ENCODE data around the gene MYO9A.

Gene MYO9A

DNA sequence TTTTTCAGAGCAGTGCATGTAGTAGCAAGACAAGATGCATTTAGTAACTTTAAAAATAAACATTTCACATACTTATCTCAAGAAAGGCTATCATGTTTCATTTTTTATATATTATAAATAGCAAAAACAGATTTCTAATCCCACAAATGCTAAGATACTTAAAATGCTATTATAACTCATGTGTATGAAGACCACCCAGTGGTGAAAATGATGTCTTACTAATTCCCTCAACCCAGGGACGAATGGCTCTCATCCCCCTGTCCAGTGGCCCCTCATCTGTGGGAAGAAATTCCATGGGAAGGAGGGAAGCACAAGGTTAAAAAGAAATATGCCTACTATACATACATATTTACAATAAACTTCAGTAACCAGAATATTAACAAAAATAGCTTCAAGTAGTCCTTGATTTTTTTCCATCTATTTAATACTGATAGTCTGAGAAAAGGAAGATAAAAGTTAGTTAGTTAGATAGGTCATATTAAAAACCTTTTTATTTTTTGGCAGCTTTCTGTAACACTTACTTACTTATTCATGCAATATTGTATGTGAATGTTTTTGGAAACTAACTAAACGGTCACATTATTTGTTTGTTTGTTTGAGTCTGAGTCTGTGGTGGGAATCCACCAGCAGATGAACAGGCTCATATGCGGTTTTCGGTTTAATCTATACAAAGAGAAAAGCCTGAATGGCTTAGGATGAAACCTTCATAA lies 292.8 kb downstream of the MYO9A start:
- in situ Hi-C loops (cut with MboI; ENCODE audit: low pct_unique_long_range_greater_than_20kb, low sequenced_read_pairs) = no loop called here
- DNase-seq = no peak

DNA sequence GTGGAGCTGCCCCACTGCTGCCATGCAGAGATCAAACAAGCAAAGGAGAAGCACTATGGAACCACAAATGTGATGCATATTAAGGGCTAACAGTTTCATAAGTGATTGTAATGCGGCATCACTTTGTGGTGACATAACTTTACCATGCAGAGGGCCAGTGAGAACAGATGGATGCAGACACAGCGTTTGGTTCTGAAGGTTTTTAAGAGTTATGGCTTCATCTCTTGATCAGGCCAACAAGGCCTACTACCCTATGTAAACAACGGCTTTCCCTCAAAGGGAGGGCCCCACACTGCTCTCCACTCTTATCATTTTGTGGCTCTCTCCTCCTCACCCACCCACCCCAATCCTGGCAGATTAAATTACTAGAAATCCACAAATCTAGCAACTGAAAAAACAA lies 294.1 kb downstream of the MYO9A start:
- in situ Hi-C loops (cut with MboI; ENCODE audit: low pct_unique_long_range_greater_than_20kb, low sequenced_read_pairs) = no loop called here
- DNase-seq = no peak

DNA sequence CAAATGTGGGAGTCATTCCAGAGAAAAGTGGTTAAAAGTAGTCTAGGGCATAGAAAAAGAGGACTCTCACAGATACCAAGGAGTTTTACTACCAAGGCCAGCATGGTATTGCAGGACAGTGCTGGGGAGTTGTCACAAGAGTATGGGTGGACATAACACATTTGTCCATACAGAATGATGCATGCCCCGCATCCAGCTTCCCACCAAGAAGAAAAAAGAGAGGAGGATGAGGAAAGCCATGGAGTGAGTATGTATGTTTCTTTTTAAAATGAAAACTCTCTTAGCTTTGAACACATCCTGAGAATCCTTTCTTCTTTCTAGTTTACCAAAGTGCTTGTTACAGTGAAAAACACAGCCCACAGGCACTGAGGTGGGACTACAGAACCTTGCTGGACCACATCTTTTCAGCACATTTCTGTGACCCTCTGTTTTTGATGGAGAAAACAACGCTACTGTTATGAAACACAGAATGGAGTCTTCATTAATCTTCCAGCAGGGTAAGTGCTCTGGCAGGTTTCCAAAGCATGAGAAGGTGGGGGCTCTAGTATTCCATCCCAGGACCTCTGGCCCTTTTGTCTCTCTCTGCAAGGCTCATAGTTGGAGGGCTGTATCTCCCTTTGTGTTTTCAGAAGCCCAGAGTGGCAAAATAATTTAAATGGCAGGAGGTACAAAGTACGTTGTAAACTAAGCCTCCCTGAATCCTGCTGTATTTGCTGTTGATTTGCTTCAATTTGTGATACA lies 294.9 kb downstream of the MYO9A start:
- DNase-seq = no peak
- in situ Hi-C loops (cut with MboI; ENCODE audit: low pct_unique_long_range_greater_than_20kb, low sequenced_read_pairs) = no loop called here

DNA sequence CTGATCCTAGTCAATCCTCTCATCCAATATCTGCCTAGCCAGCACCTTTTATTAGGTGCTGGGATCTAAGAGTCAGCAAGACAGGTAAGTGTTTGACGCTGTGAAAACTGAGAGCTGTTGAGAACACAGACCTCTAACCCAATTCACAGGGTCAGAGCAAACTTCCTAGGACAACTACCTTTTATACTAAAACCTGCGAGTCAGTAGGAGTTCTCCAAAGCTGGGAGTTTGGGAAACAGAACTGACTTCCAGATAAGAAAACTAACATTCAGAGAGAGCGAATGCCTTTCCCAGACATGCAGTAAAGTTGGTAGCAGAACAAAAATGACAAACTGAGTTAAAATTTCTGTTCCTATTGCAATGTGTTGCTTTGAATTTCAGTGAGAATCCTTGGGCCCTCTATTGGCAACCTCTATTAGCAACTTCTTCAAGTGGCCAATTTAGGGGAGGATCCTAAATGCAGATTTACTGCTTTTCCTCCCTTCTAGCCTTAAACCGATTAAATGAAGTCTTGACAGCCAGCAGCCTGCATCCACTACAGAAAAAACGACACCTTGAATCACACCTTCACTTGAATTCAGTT lies 296.3 kb downstream of the MYO9A start:
- DNase-seq = no peak
- in situ Hi-C loops (cut with MboI; ENCODE audit: low pct_unique_long_range_greater_than_20kb, low sequenced_read_pairs) = no loop called here

DNA sequence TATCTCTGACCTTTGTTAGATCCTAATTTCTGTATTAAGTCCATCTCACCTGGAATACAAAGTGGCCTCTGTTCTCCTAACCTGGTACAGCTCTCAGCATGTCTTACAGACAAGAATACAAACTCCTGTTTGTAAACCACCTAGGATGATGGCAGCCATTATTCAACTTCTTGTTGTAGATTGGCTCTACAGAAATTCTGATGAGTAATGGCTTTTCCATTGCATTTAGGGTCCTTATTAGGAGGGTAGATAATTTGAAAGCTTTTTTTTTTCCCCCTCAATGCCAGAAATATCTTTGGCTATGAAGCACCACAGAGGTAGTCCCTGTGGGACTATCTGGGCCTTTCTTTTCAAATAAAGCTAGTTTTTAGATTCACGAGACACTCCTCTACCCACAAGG lies 297.8 kb downstream of the MYO9A start:
- in situ Hi-C loops (cut with MboI; ENCODE audit: low pct_unique_long_range_greater_than_20kb, low sequenced_read_pairs) = no loop called here
- DNase-seq = no peak

DNA sequence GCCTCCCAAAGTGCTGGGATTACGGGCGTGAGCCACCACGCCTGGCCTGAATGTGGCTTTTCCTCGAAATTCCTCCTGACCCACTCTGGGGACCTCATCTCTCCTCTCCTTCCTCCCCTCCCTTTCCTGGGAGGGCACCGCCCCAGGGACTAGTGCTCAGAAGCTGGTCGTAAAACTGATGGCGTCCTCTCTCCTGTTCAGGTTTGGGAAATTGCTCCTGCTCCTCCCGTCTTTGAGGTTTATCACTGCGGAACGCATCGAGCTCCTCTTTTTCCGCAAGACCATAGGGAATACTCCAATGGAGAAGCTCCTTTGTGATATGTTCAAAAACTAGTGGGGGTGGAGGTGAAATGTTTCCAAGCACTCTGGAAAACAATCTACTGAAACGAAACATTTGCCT lies 300.6 kb downstream of the MYO9A start:
- in situ Hi-C loops (cut with MboI; ENCODE audit: low pct_unique_long_range_greater_than_20kb, low sequenced_read_pairs) = no loop called here
- no peak for DNase-seq

DNA sequence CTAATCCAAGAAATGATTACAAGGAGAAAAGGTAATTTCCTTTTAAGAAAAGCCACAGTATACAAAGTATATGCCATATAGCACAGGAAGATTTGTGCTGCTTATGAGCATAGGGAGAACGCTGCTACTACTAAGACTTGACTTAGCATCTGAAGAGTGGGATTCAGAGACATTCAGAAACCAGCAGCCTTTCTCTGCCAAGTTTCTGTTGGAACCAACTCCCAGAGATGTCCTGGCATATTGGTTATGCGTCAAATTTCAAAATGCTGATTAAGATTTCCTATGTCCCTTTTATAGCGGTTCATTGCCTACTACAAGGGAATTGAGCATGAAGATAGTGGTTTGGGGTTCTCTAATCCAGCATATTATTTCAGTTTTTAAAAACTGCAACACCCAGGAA lies 302.6 kb downstream of the MYO9A start:
- in situ Hi-C loops (cut with MboI; ENCODE audit: low pct_unique_long_range_greater_than_20kb, low sequenced_read_pairs) = no loop called here
- DNase-seq = no peak

DNA sequence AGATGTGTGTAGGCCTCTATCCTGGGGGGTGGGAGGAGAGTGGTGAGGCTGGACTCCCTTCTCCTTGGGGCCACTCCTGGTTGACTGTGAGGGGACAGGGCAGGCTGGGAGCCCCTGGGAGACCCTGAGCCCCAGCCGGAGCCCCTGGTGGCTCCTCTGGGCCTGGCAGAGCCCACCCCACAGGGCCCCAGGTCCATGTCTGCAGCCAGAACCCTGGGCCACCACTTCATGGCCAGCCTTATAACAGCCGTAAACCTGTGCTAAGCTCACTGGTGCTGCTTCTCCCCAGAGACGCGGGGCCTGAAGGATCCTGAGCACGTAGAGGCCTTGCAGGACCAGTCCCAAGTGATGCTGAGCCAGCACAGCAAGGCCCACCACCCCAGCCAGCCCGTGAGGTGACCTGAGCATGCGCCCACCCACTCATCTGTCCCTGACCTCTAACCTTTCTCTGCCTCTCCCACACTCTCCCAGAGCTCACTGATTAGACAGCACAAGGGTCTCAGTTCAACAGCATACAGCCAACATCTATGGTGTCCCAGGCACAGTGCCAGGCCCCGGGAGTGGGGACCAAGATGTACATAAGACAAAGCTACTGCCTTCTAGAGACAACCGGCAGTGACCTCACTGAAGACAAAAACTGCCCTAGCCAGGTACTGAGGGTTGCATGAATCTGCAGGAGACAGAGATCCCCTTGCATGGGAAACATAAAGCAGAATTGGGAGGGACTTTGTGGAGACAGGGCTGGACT lies 304.1 kb downstream of the MYO9A start:
- in situ Hi-C loops (cut with MboI; ENCODE audit: low pct_unique_long_range_greater_than_20kb, low sequenced_read_pairs) = no loop called here
- DNase-seq = no peak

DNA sequence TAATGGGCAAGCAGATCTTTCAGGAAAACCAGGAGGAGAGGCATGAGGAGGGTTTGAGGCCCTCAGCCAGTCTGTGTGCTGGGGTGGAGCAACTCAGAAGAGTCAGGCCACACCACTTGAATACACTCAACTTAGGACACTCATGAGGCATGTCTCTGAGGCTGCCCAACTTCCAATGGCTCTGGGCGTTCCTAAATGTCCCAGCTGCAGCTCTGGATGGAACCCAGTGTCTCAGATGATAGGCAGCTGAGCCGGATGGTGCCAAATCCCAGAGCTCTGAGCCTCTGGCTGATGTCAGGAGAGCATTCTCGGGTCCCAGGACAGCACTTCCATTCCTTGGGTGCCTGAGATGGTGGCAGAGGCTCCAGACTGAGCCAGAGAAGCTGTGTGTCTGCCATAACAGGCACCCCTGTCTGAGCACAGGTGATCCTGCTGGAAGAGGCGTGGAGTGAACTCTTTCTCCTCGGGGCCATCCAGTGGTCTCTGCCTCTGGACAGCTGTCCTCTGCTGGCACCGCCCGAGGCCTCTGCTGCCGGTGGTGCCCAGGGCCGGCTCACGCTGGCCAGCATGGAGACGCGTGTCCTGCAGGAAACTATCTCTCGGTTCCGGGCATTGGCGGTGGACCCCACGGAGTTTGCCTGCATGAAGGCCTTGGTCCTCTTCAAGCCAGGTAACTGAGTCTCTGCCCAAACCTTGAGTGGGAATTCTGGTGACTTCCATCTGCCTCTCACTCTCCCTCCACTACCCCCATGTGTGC lies 304.8 kb downstream of the MYO9A start:
- DNase-seq = no peak
- in situ Hi-C loops (cut with MboI; ENCODE audit: low pct_unique_long_range_greater_than_20kb, low sequenced_read_pairs) = no loop called here

DNA sequence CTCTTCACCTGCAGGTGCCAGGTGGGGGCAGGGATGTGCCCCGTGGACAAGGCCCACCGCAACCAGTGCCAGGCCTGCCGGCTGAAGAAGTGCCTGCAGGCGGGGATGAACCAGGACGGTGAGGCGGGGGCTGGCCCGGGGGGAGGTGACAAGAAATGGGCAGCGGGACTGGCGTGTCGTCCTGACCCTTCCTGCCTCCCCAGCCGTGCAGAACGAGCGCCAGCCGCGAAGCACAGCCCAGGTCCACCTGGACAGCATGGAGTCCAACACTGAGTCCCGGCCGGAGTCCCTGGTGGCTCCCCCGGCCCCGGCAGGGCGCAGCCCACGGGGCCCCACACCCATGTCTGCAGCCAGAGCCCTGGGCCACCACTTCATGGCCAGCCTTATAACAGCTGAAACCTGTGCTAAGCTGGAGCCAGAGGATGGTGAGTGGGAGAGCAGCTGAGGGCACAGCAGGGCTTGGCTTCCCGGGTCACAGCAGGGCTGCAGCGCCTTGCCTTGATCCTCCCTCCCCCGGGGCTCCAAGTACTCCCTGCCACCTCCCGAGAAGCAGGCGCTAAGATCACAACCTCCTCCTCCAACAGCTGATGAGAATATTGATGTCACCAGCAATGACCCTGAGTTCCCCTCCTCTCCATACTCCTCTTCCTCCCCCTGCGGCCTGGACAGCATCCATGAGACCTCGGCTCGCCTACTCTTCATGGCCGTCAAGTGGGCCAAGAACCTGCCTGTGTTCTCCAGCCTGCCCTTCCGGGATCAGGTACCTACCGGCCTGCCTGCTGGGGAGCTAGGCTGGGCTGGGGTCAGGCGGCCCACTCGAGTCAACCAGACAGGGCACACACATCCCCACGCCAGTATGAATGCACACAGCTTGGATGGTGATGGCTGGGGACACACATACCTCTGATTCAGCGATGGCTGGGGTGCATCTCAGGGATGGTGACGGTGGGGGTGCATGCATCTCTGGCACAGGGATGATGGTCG lies 305.9 kb downstream of the MYO9A start:
- no peak for DNase-seq
- in situ Hi-C loops (cut with MboI; ENCODE audit: low pct_unique_long_range_greater_than_20kb, low sequenced_read_pairs) = no loop called here

DNA sequence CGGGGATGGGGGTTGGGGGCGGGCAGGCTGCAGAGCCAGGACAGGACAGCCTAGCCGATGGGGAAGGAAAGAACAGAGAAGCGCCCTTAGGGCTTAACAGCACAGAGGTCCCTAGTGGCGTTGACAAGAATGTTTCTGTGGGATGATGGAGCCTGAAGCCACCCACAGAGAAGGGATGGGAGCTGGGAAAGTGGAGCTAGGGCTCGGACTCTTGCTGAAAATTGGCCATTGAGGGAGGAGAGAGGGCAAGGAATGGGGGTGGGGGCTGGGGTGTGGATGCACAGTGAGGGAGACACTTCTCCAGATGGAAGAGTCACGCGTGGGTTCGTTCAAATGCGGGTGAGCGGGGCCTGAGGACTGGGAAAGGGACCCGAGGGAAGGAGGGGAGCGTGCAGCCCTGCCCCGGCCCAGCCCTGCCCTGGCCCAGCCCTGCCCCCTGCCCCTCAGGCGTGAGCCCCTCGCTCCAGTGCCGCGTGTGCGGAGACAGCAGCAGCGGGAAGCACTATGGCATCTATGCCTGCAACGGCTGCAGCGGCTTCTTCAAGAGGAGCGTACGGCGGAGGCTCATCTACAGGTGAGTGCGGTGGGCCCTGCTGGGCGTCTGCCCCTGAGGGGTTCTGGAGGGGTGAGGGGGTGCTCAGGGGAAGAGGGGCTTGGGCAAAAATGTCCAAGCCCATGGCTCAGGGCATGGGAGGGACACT lies 306.8 kb downstream of the MYO9A start:
- no peak for DNase-seq
- in situ Hi-C loops (cut with MboI; ENCODE audit: low pct_unique_long_range_greater_than_20kb, low sequenced_read_pairs) = no loop called here

DNA sequence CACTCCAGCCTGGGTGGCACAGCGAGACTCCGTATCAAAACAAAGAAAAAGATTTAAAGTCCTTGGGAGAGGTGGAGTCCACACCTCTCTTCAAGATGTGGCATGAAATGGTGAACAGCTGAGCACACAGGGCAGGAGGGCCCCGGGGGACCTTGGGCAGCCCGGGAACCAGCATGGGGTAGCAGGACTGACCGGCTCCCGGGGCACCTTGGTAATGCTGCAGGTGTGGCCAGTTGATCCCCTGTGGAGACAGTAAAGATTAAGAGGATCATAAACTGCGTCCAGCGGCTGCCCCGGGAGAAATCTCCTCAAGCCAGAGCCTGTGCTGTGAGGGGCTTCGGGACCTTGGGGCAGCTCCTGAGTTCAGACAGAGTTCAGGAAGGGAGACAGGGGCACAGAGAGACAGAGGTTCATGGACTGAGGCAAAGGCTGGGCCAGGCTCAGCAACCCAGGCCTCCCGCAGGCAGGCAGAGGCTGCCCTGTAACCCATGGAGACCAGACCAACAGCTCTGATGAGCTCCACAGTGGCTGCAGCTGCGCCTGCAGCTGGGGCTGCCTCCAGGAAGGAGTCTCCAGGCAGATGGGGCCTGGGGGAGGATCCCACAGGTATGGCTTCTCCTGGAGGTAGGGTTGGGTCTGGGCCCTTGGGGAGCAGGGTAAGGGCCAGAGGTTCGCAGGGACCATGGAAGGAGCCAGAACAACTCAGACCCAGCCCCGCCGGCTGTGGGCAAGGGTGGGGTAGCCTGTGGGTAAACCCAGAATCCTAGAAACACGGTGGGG lies 307.5 kb downstream of the MYO9A start, which contains the start of gene NR2E3:
TSS of gene NR2E3 (plus strand) at position 299 of the 780 bp plus-strand sequence. CDS start at position 489, 190 bp downstream.
- in situ Hi-C loops (cut with MboI; ENCODE audit: low pct_unique_long_range_greater_than_20kb, low sequenced_read_pairs) = no loop called here
- DNase-seq = no peak

DNA sequence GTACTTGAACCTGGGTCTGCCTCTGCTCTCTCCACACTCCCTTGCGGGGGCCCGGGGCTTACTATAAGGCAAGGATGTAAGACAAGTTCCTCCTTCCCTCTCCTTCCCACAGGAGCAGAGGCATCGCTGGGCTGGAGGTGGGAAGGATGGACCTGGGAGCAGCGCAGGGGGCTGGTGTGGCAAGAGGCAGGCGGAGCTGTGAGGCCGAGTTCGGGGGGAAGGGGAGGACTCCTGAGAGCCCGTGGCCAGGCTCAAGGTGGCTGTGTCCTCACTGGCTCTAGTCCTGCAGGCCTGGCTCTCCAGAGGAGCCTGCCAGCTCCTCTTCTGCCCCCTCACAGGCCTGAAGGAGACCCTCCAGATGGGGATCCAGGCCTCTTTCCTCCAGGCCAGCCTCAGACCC lies 308.6 kb downstream of the MYO9A start:
- DNase-seq = no peak
- in situ Hi-C loops (cut with MboI; ENCODE audit: low pct_unique_long_range_greater_than_20kb, low sequenced_read_pairs) = loop anchor here (10.0 kb wide), 1 partner anchor 345 kb away; no protein-coding TSS in a partner anchor

DNA sequence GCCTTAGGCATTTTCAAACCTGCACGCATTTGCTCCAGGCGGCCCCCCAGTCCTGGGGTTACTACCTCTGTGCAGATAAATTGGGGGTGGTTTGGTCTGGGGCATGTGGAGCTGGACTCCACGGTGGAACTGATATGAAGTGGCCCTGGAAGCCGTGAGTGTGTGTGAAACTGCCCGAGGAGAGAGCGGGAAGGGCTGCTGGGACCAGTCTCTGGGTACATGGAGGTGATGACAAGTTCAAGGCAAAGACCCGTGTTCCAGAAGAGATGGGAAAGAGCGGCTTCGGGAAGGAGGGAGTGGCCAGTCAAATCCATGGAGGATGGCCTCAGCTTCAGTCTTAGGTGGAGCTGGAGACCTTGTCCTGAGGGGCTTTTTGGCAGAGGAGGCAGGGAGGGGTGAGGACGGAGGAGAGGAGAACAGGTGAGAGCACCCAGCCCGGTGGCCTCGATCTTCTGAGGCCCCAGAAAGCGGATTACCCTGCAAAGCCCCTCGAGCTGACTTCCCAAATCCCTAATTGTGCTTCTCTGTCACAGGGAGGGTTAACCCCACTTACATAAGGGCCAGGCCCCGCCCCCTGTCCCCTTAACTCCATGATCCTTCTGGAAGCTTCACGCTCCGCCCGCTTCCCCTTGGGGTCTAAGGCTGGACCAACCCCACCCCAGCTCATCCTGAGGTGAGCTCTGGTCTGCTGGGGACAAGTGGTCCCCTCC lies 309.5 kb downstream of the MYO9A start:
- no peak for DNase-seq
- in situ Hi-C loops (cut with MboI; ENCODE audit: low pct_unique_long_range_greater_than_20kb, low sequenced_read_pairs) = loop anchor here (10.0 kb wide), 1 partner anchor 346 kb away; no protein-coding TSS in a partner anchor

DNA sequence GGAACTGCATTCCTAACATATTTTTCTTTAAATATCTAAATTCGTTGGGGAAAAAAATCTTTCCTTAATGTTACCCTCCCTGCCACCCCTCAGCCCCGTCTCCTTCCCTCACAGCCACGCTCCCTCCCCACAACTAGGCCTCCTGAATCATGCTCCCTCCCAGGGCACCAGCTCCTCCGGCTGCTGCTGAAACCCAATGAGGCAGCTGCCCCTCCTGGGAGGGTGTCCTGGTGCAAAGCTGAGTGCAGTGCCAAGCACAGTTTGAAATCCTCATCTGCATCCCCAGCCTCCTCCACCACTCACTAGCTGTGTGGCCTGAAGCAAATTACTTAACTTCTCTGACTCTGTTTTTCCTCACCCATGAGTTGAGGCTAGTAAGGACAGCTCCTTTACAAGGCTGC lies 310.3 kb downstream of the MYO9A start:
- DNase-seq = no peak
- in situ Hi-C loops (cut with MboI; ENCODE audit: low pct_unique_long_range_greater_than_20kb, low sequenced_read_pairs) = loop anchor here (10.0 kb wide), 1 partner anchor 347 kb away; no protein-coding TSS in a partner anchor

DNA sequence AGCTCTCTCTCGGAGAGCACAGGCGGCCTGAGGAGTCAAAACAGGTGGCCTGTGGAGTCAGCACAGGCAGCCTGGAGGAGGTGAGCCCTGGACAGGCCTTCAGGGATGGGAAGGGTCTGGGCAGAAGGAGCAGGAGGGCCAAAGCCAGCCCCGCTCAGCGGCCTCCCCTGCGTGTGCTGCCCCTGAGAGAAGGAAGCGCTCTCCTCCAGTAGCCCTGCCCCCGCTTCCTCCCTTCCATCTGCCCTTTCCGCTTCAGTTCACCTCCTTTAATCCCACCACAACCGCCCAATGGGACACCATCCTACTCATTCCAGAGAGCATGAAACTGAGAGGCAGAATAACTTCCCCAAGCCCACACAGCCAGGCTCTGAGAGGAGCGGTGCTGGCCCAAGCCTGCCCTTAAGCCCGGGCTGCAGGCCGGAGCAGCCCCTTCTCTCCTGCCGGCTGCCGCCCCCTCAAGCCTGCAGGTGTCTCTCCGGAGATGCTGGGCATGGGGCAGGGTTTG lies 310.8 kb downstream of the MYO9A start:
- in situ Hi-C loops (cut with MboI; ENCODE audit: low pct_unique_long_range_greater_than_20kb, low sequenced_read_pairs) = loop anchor here (10.0 kb wide), 1 partner anchor 348 kb away; no protein-coding TSS in a partner anchor

More for the DNA sequence above, 310.8 kb downstream of the MYO9A start:
- DNase-seq = peak; percentile 91

Data from KBM-7 (cell line).